EH (cell line): ENCODE measurements around the gene MRPS30.
"Not testable (repeated sequence)": the region's sequence is repeated elsewhere in the genome, so short reads cannot be mapped to it uniquely, and the experiment has no call there.

ENCODE experiments used
- DNase-seq: peaks from one replicate; pipeline ENCODE4 v3.0.0-alpha.2; 2015; ENCODE audit warnings: low read depth

Gene MRPS30

GRCh38 chr5:44821164-44821563 lies 12.4 kb downstream of the MRPS30 start:
- DNase-seq: no peak

- DNase-seq: not testable (repeated sequence)
Measured at GRCh38 chr5:44824662-44825061, 15.9 kb downstream of the MRPS30 start.

DNA sequence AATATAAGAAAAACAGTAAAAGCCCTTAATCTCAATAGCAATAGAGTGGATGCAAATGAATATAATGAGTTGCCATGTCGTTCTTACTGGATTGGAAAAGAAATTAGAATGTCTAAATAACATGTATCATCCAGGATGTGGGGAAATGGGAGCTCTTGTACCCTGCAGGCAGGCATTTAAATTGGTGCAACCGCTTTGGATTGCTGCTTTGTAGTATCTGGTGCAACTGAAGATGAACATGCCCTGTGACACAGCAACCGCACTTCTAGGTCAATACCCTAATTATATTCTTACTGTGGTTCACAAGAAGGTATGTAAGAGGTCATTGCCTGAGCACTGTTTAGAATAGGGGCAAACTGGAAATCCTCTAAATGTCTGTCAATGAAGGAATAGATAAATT lies 18.9 kb downstream of the MRPS30 start:
- DNase-seq: no peak

GRCh38 chr5:44828719-44829118 lies 20.0 kb downstream of the MRPS30 start:
- DNase-seq: no peak

DNA sequence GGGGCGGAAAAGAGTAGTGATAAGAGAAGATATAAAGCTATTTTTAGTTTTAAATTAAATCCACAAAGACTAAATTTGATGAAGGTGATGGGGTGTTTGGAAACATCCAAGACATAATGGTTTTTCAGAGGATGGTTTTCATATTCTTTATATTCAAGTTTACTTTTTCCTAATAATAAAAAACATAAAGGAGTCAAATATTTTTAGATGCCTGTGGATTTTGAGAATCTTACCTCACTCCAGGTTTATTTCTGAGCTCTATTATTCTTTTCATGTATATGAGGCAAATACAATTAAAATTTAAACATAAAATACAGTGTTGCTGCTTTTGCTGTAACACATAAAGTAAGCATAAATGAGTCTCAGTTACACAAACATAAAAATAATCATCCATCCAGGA lies 22.2 kb downstream of the MRPS30 start:
- no peak for DNase-seq

- no peak for DNase-seq
Measured at GRCh38 chr5:44833249-44833648, 24.5 kb downstream of the MRPS30 start.

GRCh38 chr5:44835693-44836092 lies 26.9 kb downstream of the MRPS30 start:
- DNase-seq: no peak

DNA sequence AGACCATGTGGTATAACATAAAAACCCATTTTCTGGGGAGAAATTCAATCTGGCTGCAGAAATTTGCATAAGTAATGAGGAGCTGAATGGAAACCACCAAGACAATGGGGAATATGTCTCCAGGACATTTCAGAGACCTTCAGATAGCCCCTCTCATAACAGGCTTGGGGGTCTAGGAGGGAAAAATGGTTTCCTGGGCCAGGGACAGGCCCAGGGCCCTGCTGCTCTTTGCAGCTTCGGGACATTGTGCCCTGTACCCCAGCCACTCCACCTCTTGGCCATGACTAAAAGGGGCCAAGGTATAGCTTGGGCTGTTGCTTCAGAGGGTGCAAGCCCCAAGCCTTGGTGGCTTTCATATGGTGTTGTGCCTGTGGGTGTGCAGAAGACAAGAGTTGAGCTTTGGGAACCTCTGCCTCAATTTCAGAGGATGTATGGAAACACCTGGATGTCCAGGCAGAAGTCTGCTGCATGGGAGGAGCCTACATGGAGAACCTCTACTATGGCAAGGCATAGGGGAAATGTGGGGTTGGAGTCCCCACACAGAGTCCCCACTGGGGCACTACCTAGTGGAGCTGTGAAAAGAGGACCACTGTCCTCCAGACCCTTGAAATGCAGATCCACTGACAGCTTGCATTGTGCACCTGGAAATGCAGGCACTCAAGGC lies 30.4 kb downstream of the MRPS30 start:
- no peak for DNase-seq

DNA sequence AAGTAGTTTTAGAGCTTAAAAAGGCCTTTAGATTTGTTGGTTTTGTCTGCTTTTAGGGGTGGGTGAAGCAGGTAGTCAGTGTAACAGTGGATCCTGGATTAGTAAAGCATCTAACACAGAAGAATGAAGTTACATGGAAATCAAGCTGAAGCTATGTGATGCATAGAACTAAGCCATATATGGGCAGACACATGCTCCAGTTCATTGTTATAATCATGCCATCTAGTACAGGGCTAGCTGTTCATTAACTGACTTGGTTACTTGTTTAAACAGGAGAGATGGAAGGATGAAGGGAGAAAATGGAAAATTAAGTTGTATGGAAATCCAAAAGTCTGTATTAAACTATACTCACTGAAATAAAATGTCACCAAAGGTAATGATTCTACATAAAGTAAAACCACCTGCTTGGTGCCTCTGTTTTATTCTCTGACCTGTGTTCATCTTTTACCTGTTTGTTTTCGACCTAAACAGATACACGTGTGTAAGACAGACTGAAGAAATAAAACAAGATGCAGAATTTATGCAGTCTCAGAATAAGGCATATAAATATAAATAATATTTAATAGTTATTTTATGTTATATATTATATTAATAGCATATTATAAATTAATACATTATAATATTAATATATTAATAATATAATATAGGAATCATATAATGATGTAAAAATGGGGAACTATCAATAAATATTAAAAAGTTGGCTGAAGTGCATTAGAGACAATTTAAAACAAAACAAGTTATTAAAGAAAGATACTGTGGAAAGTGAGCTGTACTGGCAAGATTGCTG lies 33.9 kb downstream of the MRPS30 start:
- no peak for DNase-seq

DNA sequence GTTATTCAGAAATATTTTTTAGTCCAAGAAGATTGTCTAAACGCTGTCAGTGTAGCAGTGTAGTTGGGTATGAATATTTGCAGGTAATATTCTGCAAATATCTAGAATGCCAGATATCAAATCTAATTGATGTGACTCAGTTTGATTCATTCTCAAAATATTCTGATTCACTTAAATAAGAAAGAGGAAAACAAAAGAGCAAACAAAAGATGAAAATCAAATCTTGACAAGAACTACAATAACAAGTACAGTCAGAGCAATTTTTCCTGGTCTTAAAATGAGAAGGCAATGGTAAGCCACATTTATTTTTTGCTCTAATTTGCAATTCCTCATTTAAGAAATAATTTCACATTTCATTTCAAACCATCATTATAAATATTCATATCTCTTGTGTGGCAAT lies 36.0 kb downstream of the MRPS30 start:
- no peak for DNase-seq

DNA sequence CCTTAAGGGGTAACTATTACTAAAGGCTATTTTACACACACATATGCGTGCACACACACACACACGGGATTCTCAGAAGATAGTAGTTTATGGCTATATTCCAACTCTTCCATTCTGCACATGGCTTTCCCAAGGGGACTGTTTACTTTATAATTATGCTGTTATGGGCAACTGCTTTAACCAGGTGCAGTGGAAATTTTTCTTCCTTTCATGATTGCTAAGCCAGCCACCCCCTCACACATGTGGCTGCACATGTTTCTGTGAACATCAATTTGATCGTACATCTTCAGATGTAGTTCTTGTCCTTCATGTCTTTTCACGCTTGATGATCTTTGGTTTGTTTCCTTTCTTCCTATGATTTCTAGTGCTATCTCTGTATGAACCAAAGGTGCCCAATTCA lies 37.0 kb downstream of the MRPS30 start:
- DNase-seq: no peak

DNA sequence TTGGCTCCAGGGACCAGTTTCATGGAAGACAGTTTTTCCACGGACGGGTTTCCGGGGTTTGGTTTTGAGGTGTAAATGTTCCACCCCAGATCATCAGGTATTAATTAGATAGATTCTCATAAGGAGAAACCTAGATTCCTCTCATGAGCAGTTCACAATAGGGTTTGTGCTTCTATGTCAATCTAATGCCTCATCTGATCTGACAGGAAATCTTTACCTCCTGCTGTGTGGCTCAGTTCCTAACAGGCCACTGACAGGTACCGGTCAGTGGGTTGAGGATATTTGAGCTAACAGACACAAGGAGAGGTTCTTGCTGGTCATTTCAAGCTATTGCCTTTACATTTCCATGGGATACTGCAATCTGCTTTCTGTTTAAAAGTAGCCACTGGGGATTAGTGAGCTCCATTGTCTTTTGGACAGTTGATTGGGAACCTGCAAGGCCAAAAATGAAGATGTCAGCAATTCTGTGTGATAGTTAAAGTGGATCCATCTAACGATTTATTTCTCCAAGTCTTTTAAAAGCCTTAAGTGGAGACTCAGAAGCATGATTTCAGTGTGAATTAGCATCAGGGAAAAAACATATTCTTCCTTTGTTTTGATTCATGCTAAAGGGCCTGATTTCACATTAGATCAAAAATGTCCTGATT lies 38.6 kb downstream of the MRPS30 start:
- DNase-seq: no peak

DNA sequence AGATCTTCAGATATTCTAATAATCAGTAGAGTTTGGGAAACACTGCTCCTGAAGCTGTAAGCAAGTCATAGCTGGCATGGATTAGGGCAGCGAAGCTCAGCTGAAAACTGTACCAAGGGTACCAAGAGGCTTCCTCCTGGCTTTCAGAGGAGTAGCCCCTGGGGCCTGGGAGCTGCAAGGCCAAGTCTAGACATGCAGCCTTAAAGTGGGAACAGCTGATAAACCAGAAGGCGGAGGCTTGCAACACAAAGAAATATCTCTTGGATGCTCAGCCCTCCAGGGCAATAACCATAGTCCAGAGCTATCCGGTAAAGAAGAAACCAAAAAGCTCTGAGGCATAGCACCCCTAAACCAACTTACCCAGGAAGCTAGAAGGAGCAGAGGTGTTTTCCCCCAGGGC lies 51.5 kb downstream of the MRPS30 start:
- DNase-seq: no peak

DNA sequence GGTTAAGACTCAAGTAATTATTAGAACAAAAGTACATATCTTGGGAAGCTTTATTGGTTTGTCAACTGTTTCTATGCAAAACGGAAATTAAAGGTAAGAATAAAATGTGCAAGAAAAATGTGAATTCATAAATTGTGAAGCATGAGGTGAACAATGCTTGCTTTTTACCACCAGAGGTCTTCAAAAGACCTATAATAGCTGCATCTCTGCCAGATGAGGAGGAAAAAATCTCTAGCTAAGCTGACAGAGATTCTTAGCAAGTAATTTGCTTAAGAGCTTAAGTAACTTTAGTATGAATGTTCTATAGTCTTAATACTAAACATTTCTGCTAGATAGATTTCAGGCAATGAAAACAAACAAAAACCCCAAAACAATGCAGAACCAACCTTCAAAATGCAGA lies 54.1 kb downstream of the MRPS30 start:
- DNase-seq: no peak
